HCT116 (cell line): ENCODE results near the gene DICER1.

Source experiments
- EZH2 ChIP-seq: fragments of 200-600 bp; sonication (generic); IDR thresholded peaks from 2 replicates; pipeline ENCODE4 v1.6.1; 2017; ENCODE audit warnings: antibody characterized with exemption, mixed run types
- POLR2A ChIP-seq: IDR thresholded peaks from 2 replicates; pipeline ENCODE4 v1.7.0; 2011; ENCODE audit warnings: borderline replicate concordance; ENCODE audit not compliant: insufficient read depth, insufficient read length; ENCODE audit errors: extremely low read depth
- POLR2AphosphoS5 ChIP-seq: IDR thresholded peaks from 2 replicates; pipeline ENCODE4 v1.6.1; 2011; ENCODE audit warnings: mild to moderate bottlenecking, low read depth, low read length, moderate library complexity
- RAD21 ChIP-seq: IDR thresholded peaks from 2 replicates; pipeline ENCODE4 v1.6.1; 2012; ENCODE audit warnings: low read depth, mild to moderate bottlenecking
- SIN3A ChIP-seq: IDR thresholded peaks from 2 replicates; pipeline ENCODE4 v1.6.1; 2012; ENCODE audit warnings: low read depth
- YY1 ChIP-seq: IDR thresholded peaks from 2 replicates; pipeline ENCODE4 v1.6.1; 2011; ENCODE audit warnings: low read length, low read depth, moderate library complexity, mild to moderate bottlenecking; ENCODE audit not compliant: insufficient replicate concordance; ENCODE audit errors: extremely low read depth
- ZFX ChIP-seq: fragments of 450-650 bp; IDR thresholded peaks from 2 replicates; pipeline ENCODE4 v1.6.1; 2017
- ZNF274 ChIP-seq: fragments of 200-500 bp; sonication (Bioruptor generic); IDR thresholded peaks from 2 replicates; pipeline ENCODE4 v1.6.1; 2014; ENCODE audit warnings: mild to moderate bottlenecking, low read depth, low read length, inconsistent platforms
- TF ChIP-seq, protein P1 (sequence below), 3 experiments: fragments of 200-600 bp in 1 of 3; sonication (generic) in 1 of 3; IDR thresholded peaks in 2 of 3; conservative IDR thresholded peaks in 1 of 3; 2 replicates each; pipeline ENCODE4 v1.5.1; 2012 to 2017; ENCODE audit warnings: low read depth in 2 of 3, low read length in 2 of 3, antibody characterized with exemption in 1 of 3, borderline replicate concordance in 1 of 3, control low read depth in 1 of 3, mild to moderate bottlenecking in 1 of 3, mixed read lengths in 1 of 3, mixed run types in 1 of 3, moderate library complexity in 1 of 3; ENCODE audit not compliant: insufficient read depth in 1 of 3
- TF ChIP-seq, protein P2 (sequence below): IDR thresholded peaks from 2 replicates; pipeline ENCODE4 v1.6.1; 2011; ENCODE audit warnings: mild to moderate bottlenecking, low read length, moderate library complexity; ENCODE audit not compliant: insufficient replicate concordance; ENCODE audit errors: extremely low read depth
- TF ChIP-seq, protein P3 (sequence below): IDR thresholded peaks from 2 replicates; pipeline ENCODE4 v1.6.1; 2012
- TF ChIP-seq, protein P4 (sequence below): IDR thresholded peaks from 2 replicates; pipeline ENCODE4 v1.6.1; 2012; ENCODE audit warnings: low read depth

DNA sequence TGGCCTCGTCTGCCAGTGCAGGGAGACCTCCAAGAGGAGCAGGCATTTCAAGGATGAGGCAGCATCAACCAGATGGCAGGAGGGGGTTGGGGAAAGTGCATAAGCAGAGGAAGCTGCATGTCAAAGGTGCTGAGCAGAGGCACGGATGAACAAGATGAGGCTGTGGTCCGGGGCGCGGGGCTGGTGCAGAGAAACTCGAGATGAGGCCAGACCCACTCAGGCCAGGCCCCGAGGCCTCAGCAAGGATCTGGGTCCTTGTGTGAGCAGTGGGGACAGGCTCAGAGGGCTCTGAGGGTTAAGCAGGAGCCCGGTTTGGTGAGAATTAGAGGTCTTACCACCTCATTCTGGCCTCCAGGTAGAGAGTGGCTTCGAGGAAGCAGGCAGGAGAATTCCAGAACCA is 98.8 kb downstream of the DICER1 start:
- TF ChIP-seq, protein P1, sequence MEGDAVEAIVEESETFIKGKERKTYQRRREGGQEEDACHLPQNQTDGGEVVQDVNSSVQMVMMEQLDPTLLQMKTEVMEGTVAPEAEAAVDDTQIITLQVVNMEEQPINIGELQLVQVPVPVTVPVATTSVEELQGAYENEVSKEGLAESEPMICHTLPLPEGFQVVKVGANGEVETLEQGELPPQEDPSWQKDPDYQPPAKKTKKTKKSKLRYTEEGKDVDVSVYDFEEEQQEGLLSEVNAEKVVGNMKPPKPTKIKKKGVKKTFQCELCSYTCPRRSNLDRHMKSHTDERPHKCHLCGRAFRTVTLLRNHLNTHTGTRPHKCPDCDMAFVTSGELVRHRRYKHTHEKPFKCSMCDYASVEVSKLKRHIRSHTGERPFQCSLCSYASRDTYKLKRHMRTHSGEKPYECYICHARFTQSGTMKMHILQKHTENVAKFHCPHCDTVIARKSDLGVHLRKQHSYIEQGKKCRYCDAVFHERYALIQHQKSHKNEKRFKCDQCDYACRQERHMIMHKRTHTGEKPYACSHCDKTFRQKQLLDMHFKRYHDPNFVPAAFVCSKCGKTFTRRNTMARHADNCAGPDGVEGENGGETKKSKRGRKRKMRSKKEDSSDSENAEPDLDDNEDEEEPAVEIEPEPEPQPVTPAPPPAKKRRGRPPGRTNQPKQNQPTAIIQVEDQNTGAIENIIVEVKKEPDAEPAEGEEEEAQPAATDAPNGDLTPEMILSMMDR (IDR thresholded peaks at IDR 0.05 in 2 of 3, conservative IDR thresholded peaks at IDR 0.05 in 1 of 3; ENCODE audit: borderline replicate concordance in 1 of 3, insufficient read depth in 1 of 3, low read depth in 2 of 3, low read length in 2 of 3): no peak
- no peak for TF ChIP-seq EZH2
- TF ChIP-seq, protein P2, sequence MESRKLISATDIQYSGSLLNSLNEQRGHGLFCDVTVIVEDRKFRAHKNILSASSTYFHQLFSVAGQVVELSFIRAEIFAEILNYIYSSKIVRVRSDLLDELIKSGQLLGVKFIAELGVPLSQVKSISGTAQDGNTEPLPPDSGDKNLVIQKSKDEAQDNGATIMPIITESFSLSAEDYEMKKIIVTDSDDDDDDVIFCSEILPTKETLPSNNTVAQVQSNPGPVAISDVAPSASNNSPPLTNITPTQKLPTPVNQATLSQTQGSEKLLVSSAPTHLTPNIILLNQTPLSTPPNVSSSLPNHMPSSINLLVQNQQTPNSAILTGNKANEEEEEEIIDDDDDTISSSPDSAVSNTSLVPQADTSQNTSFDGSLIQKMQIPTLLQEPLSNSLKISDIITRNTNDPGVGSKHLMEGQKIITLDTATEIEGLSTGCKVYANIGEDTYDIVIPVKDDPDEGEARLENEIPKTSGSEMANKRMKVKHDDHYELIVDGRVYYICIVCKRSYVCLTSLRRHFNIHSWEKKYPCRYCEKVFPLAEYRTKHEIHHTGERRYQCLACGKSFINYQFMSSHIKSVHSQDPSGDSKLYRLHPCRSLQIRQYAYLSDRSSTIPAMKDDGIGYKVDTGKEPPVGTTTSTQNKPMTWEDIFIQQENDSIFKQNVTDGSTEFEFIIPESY: no peak
- TF ChIP-seq, protein P3, sequence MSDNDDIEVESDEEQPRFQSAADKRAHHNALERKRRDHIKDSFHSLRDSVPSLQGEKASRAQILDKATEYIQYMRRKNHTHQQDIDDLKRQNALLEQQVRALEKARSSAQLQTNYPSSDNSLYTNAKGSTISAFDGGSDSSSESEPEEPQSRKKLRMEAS: no peak
- TF ChIP-seq POLR2A: no peak
- TF ChIP-seq, protein P4, sequence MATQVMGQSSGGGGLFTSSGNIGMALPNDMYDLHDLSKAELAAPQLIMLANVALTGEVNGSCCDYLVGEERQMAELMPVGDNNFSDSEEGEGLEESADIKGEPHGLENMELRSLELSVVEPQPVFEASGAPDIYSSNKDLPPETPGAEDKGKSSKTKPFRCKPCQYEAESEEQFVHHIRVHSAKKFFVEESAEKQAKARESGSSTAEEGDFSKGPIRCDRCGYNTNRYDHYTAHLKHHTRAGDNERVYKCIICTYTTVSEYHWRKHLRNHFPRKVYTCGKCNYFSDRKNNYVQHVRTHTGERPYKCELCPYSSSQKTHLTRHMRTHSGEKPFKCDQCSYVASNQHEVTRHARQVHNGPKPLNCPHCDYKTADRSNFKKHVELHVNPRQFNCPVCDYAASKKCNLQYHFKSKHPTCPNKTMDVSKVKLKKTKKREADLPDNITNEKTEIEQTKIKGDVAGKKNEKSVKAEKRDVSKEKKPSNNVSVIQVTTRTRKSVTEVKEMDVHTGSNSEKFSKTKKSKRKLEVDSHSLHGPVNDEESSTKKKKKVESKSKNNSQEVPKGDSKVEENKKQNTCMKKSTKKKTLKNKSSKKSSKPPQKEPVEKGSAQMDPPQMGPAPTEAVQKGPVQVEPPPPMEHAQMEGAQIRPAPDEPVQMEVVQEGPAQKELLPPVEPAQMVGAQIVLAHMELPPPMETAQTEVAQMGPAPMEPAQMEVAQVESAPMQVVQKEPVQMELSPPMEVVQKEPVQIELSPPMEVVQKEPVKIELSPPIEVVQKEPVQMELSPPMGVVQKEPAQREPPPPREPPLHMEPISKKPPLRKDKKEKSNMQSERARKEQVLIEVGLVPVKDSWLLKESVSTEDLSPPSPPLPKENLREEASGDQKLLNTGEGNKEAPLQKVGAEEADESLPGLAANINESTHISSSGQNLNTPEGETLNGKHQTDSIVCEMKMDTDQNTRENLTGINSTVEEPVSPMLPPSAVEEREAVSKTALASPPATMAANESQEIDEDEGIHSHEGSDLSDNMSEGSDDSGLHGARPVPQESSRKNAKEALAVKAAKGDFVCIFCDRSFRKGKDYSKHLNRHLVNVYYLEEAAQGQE: no peak
- TF ChIP-seq SIN3A: no peak
- TF ChIP-seq POLR2AphosphoS5: no peak
- TF ChIP-seq ZNF274: no peak
- TF ChIP-seq RAD21: no peak
- no peak for TF ChIP-seq ZFX
- no peak for TF ChIP-seq YY1
